GM19351 (cell line): ENCODE results near the gene ANXA9.
A peak's percentile ranks its signal among the peaks of the same experiment; 100 is the strongest.

Experiments used
- ATAC-seq: cut with Tn5 transposase; IDR thresholded peaks from one replicate; pipeline ENCODE4 v1.9.1; 2021; ENCODE audit warnings: mild to moderate bottlenecking, moderate library complexity; ENCODE audit not compliant: unreplicated experiment

ANXA9 gene

DNA sequence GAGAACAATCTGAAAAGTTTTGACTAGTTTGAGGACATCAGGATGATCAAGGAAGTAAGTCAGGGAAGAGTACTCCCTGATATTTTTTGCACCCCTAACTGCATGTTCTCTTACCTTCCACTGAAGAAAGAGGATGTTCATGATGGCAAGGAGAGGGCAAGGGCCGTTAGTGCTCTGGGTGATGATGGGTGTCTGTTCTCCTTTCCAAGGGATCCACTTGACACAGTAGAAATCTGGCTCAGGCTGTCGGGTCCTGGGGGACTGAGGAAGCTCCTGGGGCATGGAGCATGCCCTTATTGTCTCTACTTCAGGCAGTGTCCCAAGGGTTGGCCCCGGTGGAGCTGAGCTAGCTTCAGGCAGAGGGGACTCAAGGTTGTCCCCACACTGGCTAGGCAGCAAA, 20.0 kb downstream of the ANXA9 start:
- ATAC-seq, result no peak

DNA sequence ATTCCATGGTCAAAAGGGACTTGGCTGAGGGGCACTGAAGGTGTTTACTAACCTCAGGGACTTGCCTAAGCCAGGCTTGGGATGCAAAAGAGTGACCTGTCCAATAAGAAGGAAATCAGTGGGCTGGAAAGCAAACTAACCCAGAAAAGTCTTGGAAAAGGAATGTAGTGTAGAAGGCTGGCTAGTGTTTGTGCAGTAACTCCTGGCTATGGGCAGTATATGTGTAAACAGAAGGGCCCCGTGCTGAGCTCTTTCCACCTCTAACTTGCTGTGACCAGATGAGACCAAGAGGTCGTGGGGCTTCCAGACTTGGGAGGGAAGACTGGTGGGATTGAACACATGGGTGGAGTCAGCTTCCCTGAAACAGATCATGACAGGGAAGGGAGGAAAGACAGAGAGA, 20.5 kb downstream of the ANXA9 start:
- ATAC-seq, result no peak

DNA sequence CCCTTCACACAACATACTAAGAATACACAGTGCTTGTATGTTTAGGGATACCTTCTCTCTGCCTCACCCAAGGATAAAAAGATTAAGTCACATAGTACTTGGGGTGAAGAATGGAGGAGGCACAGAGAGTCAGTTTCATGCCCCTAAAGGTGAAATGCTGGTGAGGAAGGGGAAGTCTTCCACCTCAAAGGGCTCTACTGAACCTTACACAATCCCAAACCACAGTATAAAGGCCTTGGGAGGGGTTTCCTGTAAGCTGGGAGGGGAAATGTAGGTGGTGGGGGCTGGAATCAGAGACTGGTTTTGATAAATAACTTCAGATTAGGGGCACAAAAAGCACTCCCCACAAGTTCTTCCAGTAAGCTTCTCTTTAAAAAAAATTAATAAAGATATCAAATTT, 21.1 kb downstream of the ANXA9 start:
- ATAC-seq, result no peak

DNA sequence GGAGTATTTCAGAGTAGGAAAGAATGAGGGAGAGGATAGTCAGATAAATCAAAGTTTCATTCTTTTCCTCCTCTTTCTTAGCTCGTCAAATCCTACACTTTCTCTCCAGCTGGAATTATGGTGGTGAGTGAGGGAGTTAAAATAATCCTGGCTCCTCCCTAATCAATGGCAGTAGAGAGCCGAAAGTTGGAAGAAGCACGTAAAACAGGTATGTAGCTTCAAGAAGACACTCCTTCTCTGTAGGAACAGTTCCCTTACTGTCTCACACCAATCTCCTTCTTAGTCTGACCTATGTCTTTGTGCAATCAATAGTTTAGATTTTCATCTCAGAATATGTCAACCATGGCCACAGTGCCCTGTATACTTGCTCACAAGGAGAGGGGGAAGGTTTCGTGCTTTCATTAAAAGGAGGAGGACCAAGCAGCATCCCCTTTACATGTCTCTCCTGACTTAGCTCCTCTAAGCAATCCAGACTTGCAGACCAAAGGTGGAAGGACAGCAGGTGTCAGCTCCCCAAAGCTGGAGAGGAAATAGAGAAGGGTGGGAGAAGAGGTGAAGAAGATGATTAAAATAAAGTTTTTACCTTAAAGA, 23.7 kb downstream of the ANXA9 start:
- ATAC-seq, result no peak

DNA sequence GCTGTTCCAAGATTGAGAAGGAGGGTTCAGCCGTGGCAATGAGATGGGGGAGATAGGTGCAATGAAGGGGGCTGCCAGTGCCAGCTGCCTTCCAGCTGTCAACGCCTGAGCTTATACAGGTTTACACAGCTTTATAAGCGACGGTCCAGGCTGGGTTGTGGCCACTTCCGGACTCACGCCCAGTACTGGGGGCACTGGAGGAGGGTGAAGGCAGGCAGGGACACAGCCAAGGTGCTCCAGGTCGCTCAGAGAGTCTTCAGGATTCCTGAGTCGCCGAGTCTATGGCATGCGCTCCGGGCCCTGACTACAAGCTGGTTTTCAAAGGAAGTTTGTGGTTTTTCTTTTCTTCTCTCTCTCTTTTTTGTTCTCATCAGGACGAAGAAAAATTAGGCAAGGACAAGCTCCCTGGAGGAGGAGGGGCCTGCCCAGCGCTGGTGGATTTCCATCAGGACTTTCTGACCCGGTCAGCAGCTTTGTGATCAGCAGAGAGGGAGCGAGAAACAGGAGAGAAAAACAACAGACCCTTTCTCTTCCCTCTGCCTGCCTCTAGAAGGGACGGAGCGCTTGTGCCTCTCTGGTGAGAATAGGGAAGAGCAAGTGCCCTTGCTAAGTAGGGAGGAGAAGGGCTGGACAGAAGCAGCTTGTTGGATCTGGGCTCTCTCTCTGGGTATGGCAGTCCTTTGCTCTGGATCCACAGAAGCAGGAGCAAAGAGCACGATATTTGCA, 24.4 kb downstream of the ANXA9 start, which contains the start of gene MINDY1:
TSS of gene MINDY1 (minus strand) at position 576 of the 726 bp plus-strand sequence. CDS start 4,285 bp downstream, outside the sequence.
- ATAC-seq, result no peak

DNA sequence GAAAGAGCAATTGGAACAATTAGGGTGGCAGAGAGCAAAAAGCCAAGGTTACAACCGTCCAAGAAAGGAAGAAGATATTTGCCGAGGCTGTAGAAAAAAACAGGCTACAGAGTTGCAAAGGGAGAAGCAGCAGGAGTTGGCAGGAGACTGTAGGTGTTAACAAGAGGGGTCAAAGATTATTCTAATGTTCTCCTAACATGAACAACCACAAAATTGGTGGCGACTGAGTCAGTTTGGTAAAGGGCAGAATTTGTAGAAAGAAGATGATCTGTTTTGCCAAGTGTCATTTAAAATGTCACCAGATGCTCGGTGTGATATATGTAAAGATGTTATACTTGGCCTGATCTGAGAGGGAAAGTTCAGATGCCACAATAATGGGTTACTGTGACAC, 25.8 kb downstream of the ANXA9 start:
- ATAC-seq, result no peak

DNA sequence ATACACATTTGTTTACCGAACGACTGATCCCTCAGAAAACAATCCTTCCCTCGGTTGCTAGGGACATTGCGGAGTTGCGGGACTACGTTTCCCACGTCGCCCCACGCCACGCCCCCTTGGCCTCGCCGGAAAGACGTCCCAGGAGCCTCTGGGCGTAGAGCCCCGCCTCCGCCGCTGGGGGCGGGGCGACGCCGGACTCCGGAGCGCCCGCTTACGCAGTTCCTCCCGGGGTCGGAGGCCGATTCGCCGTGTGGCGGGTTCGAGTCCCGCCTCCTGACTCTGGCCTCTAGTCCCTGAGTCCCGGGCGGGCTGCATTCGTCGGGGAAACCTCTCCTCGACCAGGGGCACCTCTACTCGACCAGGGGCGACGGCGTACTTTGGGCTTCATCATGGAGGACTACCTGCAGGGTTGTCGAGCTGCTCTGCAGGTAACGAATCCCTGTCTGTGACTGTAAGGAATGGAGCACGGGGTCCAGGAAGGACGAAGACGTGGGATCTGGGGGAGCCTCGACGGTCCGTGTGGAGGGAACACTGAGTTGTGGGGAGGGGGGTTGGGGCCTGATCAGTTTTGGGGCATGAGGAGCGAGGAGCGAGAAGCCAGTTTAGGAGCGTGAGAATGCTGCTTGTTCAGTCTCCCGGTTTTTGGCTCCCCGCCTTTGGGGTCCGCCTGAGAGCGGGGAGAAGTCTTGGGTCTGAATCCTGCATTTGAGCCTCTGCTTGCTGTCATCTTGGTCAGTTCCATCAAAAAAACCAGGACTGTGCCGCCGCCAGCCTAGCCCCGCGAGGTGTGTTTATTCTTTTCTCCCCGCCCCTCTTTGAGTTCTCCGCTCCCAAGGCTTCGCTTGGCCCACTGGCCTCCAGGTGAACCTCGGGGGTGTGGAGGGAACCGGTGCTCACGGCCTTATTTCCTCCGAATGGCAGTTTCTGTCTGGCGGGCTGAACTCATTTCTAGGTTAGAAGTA, 26.4 kb downstream of the ANXA9 start, which contains the start of gene PRUNE1:
TSS of gene PRUNE1 (plus strand) at position 206 of the 962 bp plus-strand sequence. CDS start at position 390, 184 bp downstream.
- peak; percentile 63 for ATAC-seq

DNA sequence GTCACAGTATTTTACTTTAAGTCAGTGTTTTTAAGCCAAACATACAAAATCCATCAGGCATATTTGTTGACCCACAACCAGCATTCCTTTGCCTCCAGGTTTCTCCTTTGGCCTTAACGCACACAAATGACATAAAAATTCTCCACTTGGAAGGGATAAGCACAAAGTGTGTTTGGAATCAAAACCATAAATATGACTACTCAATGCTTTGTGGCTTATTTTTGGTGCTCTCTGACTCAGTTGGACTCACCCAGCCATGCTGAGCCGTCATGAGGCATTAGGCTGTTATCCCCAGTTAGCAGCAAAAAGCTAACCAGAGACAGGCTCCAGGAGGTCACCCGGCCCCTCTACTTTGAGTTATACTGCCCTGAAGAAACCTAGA, 27.1 kb downstream of the ANXA9 start:
- ATAC-seq, result no peak

DNA sequence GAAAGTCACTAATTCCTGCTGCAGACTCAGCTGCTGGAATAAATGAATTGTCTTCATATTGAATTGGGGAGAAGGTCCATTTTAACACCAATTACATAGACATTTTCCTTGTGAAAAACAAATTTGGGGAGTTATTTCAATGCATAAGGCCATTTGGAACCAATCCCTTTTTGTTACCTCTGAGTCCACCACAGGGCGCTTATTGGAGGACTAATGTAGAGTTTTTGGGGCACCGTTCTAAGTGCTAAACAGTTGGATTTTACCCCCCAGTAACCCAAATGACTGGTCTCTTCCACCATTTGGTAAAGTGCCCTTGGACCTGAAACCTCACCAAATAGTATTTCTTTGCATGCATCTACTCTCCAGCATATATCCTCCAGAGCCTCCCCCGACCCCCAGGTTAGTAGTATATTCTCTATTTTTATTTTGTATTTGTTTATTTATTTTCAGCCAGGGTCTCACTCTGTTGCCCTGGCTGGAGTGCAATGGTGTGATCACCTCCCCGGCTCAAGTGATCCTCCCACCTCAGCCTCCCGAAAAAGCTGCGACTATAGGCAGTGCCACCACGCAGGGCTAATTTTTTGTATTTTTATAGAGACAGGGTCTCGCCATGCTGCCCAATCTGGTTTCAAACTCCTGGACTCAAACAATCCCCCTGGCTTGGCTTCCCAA, 27.7 kb downstream of the ANXA9 start:
- ATAC-seq, result no peak

DNA sequence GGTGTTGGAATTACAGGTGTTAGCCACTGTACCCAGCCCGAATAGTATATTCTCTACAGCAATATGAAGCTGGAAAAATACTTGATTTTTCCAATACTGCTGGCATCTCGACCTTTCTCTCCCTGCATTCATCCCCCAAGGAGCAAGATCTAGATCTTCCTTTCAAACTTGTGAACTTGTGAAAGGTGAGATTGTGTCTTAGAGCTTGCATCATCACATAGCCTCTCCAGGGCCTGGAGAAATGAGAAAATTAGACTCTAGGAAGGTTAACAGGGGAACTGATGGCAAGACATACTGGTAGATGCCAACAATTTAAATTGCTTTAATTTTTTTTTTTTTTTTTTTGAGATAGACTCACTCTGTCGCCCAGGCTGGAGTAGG, 28.2 kb downstream of the ANXA9 start:
- no peak for ATAC-seq

DNA sequence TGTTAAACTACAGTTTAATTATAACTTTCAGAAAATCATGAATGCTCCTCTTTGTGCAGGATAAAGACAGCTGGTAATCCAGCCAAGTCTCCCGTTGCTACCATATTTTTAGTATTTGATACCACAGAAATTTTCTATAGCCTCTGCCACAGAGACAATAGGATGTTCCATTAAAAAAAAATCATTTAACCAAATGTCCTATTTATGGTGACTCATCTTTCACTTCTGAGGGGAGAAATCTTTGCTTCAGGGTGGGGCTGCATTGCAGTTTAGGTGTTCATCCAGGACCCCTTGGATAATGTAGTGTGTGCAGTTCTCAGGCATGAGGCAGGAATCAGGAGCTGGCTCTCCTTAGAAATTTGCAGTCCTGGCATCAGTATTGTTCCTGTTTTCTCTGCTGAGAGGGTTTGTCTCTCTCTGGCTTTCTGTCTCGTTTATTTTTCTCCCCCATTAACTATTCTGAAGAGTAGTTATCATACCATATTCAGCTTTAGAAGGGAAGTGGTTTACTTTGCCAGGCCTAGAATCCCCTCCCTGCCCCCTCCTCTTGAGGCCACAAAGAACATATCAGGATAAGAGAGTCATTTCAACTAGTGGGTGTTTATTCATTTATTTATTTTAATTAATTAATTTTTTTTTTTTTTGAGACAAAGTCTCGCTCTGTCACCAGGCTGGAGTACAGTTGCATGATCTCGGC, 29.2 kb downstream of the ANXA9 start:
- no peak for ATAC-seq

DNA sequence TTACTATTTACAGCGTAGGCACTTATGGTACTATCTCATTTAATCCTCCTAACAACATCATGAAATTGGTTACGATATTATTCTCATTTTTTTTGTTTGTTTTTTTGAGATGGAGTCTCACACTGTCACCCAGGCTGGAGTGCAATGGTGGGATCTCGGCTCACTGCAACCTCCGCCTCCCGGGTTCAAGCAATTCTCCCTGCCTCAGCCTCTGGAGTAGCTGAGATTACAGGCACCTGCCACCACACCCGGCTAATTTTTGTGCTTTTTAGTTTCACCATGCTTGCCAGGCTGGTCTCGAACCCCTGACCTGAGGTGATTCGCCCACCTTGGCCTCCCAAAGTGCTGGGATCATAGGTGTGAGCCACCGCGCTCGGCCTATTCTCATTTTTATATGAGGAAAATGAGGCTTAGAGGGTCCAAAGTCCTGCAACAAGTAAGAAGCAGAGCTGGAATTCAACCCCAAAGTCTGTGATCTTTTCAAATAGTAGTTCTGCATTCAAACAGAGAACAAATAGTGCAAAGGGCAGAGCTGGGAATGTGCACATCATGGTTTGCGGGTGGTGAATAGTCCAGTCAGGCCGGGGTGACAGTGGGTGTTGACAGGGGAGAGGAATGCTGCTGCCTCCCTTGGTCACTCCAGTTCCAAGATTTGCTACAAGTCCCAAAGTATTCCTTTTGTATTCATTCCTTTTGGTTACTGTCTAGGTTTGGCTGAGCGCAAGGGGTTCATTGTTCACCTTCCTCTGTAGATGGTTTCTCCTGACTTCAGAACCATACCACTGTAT, 30.8 kb downstream of the ANXA9 start:
- no peak for ATAC-seq

DNA sequence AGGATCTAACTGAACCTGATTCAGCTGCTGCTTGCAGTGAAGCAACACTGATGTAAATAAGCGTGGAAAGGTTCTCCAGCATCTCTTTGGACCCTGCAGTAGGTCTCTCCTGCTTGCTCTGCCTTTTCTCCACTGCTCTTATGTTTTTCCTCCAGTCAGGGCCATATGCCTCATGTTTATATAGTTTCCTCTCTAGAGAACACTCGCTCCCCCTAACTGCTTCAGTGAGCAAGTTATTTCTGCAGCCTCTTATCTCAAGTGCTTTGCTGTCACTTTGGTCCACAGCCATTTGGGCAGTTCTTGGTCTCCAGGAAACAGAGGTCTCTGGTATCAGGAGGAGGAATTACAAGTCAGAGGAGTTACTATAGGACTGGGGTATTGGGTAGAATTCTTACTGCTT, 31.4 kb downstream of the ANXA9 start:
- ATAC-seq, result no peak

DNA sequence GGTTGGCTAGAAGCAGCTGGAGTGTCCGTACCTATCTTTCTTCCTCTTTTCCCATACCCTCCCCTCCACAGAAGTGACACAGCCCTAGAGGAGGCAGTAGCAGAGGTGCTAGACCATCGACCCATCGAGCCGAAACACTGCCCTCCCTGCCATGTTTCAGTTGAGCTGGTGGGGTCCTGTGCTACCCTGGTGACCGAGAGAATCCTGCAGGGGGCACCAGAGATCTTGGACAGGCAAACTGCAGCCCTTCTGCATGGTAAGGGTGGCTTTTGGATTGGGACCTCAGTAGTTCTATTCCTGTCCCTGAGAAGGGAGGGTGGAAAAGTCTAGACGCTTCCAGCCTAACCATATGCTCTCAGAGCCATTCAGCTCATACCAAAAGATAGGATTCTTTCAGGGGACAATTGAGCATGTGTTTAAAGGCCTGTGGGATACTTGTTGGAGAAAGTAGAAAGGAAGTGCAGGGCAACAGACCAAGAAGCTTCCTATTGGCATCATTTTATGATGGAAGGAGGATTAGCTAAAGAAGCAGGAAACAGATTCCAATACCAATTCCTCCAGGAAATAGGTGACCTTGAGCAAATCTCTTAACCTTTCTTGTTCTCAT, 42.6 kb downstream of the ANXA9 start:
- ATAC-seq, result no peak

DNA sequence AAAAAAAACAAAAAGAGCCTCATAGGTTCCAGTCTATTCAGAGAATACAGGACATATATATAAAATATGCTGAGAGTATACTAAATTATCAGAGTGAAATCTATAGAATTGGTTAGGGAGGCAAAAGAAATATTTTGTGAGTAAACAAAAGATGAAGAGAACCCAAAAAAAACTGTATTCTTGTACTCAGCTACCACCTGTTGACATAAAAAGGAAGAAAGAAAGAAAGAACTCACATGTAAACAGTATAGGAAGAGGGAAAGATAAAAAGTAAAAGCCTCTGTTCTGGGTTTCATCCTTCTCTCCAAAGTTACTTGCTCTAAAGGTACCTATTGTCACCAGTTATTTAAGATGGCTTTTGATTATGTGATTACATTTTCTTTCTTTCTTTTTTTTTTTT, 44.4 kb downstream of the ANXA9 start:
- ATAC-seq, result no peak

DNA sequence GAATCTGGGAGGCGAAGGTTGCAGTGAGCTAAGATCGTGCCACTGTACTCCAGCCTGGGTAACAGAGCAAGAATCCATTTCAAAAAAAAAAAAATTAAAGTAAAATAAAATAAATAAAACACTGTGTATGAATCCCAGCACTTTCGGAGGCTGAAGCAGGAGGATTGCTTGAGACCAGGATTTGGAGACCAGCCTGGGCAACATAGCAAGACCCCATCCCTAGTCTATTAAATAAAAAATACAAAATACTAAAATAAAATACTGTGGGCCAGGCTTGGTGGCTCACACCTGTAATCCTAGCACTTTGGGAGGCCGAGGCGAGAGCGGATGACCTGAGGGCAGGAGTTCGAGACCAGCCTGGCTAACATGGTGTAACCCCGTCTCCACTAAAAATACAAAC, 50.1 kb downstream of the ANXA9 start:
- ATAC-seq, result no peak

DNA sequence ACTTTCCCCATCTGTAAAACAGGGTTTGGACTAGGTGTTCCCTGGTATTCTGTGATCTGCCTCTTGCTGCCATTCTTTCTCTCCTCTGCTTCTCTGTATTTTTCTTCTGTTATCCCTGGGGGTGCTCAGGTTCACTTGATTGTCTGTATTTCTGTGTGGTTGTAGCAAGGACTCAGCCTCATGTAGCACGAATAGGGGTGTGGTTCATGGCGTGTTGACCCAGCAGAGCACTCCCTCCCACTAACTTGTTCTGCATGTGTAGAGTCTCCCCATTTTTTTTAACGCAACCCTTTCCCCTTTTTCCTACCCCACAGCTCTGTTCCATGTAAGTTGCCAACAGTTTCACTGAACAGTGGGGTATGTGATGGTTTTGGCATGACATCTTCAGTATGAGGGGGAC, 53.1 kb downstream of the ANXA9 start:
- no peak for ATAC-seq

DNA sequence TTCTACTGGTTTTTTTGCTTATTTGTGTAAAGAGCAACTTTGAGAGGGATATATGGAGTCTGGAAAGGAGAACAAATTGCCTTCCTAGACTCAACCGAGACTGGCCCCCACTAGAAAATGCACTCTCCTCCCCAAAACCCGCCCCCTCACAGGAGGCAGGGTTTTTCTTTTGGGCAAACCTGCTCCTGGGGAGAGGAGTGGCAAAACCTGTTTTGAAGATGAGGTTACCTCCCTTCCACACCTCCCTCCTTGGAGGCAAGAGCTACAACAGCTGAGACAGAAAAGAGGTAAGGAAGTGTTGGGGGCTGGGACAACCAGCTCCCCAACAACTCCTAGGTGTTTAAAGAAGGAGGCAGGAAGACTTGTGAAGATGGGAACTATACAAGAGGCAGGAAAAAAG, 54.3 kb downstream of the ANXA9 start, which contains the start of gene BNIPL:
TSS of gene BNIPL (plus strand) at position 231 of the 400 bp plus-strand sequence. CDS start at position 371, 140 bp downstream.
- ATAC-seq, result no peak

DNA sequence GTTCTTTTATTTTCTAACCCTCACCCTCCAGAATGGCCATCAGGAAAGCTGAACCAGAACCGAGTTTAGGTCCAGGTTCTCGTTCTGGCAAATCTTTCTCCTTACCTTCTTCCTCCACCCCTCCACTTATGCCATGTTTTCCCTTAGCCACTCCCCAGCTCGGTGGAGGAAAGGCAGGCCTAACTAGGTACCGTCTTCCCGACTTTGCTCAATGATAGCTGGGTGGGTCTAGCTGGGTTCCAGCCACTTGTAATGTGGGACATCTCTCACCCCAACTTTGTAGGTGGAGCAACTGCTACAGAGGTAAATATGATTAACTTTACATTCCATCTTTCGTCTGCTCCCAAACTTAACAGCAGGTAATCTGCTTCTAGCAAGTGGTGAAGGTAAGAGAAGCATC, 54.9 kb downstream of the ANXA9 start:
- no peak for ATAC-seq
